Panc1 (cell line): Measurements from ENCODE around the gene SLC7A5. TPM values are rescaled to one million over a fixed set of nuclear protein-coding genes. Genes with fewer than 3 reads are reported as not detected.

Experiments
- ATAC-seq: fragments of 200-7000 bp; cut with Tn5 transposase; 2 replicates; pipeline ENCODE4 v1.9.1; 2020; ENCODE audit warnings: mild to moderate bottlenecking, moderate library complexity
- BruUV-seq: library from RNA; stranded (reverse); fragments of 400-500 nt; replicated peaks from 2 replicates; lab custom pipeline; 2021; lab: Mats Ljungman, UMichigan
- CTCF ChIA-PET: fragments of 300-600 bp; sonication (Branson Sonifier 250); formaldehyde crosslinking; loops from one replicate; lab custom pipeline; 2022; ENCODE audit warnings: antibody characterized with exemption; lab: Charles Lee
- POLR2A ChIA-PET: fragments of 300-600 bp; sonication (Branson Sonifier 250); formaldehyde crosslinking; loops from one replicate; lab custom pipeline; 2022; ENCODE audit warnings: antibody characterized with exemption; lab: Charles Lee
- DNase-seq: peaks from one replicate; pipeline ENCODE4 v3.0.0-alpha.2; 2010; ENCODE audit warnings: low read depth, low spot score
- H3K27ac ChIP-seq: 2 replicates; pipeline ENCODE4 v1.5.1; 2011; ENCODE audit warnings: mild to moderate bottlenecking, low read length, inconsistent platforms
- H3K27me3 ChIP-seq: fragments of 200-500 bp; sonication (Bioruptor generic); 2 replicates; pipeline ENCODE4 v1.6.0; 2014; ENCODE audit warnings: low read length, inconsistent platforms; ENCODE audit not compliant: control insufficient read depth, insufficient read depth
- H3K36me3 ChIP-seq: fragments of 200-500 bp; sonication (Bioruptor generic); 2 replicates; pipeline ENCODE4 v1.5.1; 2014; ENCODE audit warnings: inconsistent platforms, mild to moderate bottlenecking, low read length, moderate library complexity; ENCODE audit not compliant: control insufficient read depth, insufficient read depth
- H3K4me1 ChIP-seq: 2 replicates; pipeline ENCODE4 v1.5.1; 2011; ENCODE audit warnings: inconsistent platforms, mild to moderate bottlenecking, low read length, moderate library complexity; ENCODE audit not compliant: control insufficient read depth, insufficient read depth
- H3K4me3 ChIP-seq, 2 experiments: 2 replicates each; pipeline ENCODE4 v1.5.1; 2011 to 2012; ENCODE audit warnings: low read depth in 2 of 2, low read length in 2 of 2, mild to moderate bottlenecking in 2 of 2, inconsistent platforms in 1 of 2, moderate library complexity in 1 of 2
- H3K9me3 ChIP-seq: fragments of 200-500 bp; sonication (Bioruptor generic); 2 replicates; pipeline ENCODE4 v1.5.1; 2014; ENCODE audit warnings: low read depth, mild to moderate bottlenecking, inconsistent platforms, low read length, moderate library complexity; ENCODE audit not compliant: control insufficient read depth, insufficient read depth
- CTCF ChIP-seq: fragments of 450-650 bp; IDR thresholded peaks from 2 replicates; pipeline ENCODE4 v1.5.1; 2017; ENCODE audit warnings: mild to moderate bottlenecking
- POLR2AphosphoS5 ChIP-seq: IDR thresholded peaks from 2 replicates; pipeline ENCODE4 v1.6.1; 2012; ENCODE audit warnings: mild to moderate bottlenecking, low read depth, low read length, moderate library complexity
- REST ChIP-seq, 2 experiments: IDR thresholded peaks; 2 replicates each; pipeline ENCODE4 v1.6.1; 2011 to 2012; ENCODE audit warnings: low read depth in 2 of 2, control low read depth in 1 of 2, low read length in 1 of 2, mild to moderate bottlenecking in 1 of 2, moderate library complexity in 1 of 2; ENCODE audit not compliant: insufficient read depth in 1 of 2
- SIN3A ChIP-seq: IDR thresholded peaks from 2 replicates; pipeline ENCODE4 v1.6.1; 2012; ENCODE audit warnings: low read depth, mild to moderate bottlenecking, low read length, moderate library complexity, borderline replicate concordance; ENCODE audit not compliant: insufficient read depth
- TCF7L2 ChIP-seq: IDR thresholded peaks from 2 replicates; pipeline ENCODE4 v1.6.1; 2011; ENCODE audit warnings: mild to moderate bottlenecking, low read depth, low read length, inconsistent platforms
- in situ Hi-C: cut with HindIII; loops from 2 replicates; pipeline ENCODE4 v1.10.0; 2016; ENCODE audit warnings: low sequenced_read_pairs, low pct_unique_long_range_greater_than_20kb
- intact Hi-C: fragments of 100-400 bp; cut with micrococcal nuclease; formaldehyde crosslinking; loops from one replicate; pipeline ENCODE4 v1.10.0; 2022; ENCODE audit not compliant: unreplicated experiment
- total RNA-seq: library from RNA; stranded (reverse); gene quantifications from one replicate; pipeline ENCODE4 v1.2.1, GENCODE V29; 2021; ENCODE audit not compliant: unreplicated experiment

Gene SLC7A5
- total RNA-seq, 1 experiment from 2014 or later: 231 TPM

DNA sequence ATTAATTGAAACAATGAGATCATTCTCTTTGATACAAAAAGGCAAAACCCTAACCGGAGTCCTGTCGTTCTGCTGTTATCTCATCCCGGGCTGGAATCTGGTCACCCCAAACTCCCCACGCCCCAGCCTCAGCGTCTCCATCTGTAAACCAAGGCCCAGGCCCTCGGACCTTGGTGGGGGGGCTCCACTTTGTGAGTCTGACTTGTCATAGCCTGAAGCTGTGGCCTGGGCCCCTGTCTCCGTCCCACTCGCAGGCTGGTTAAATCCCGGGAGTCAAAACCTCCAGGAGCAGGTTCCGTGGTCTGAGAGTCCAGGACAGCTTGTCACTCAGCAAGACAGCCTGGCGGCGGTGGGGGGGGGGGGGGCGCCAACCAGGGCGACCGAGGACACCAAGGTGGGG lies 50.0 kb downstream of the SLC7A5 start:
- in situ Hi-C loops: no loop called here
- no peak for TF ChIP-seq CTCF
- TF ChIP-seq TCF7L2: no peak
- no peak for TF ChIP-seq SIN3A
- no peak for TF ChIP-seq REST (IDR thresholded peaks at IDR 0.05; ENCODE audit: insufficient read depth in 1 of 2, low read depth in 2 of 2, low read length in 1 of 2)
- no peak for TF ChIP-seq POLR2AphosphoS5
- Histone ChIP-seq H3K36me3 (no peaks in the 10 kb centered on the region), H3K9me3 (peaks cover 2% of the 10 kb centered on the region; the same call in 1 of the 2 replicates), H3K27me3 (no peaks in the 10 kb centered on the region), H3K27ac (no peak overlapping the region), H3K4me1 (peaks cover 1% of the 10 kb centered on the region), H3K4me3 (no peak overlapping the region)
- intact Hi-C loops: no loop called here
- no peak for DNase-seq
- ChIA-PET POLR2A (no interaction called here), CTCF (no interaction called here)
- no peak for ATAC-seq
- BruUV-seq: no TSS peak

- Histone ChIP-seq H3K27me3 (no peaks in the 10 kb centered on the region), H3K36me3 (no peaks in the 10 kb centered on the region), H3K9me3 (peaks cover 2% of the 10 kb centered on the region; the same call in 1 of the 2 replicates), H3K4me3 (no peak overlapping the region), H3K27ac (no peak overlapping the region), H3K4me1 (no peaks in the 10 kb centered on the region; the same call in none of the 2 replicates)
- TF ChIP-seq REST (IDR thresholded peaks at IDR 0.05; ENCODE audit: insufficient read depth in 1 of 2, low read depth in 2 of 2, low read length in 1 of 2) (no peak), CTCF (no peak), SIN3A (no peak), POLR2AphosphoS5 (no peak), TCF7L2 (no peak)
- DNase-seq (no peak), ATAC-seq (no peak)
- BruUV-seq: no TSS peak
- intact Hi-C loops: no loop called here
- ChIA-PET CTCF (no interaction called here), POLR2A (no interaction called here)
- in situ Hi-C loops: no loop called here
Measured at GRCh38 chr16:87818533-87819161, 50.7 kb downstream of the SLC7A5 start.
